Ecto neural progenitor cell (in vitro differentiated cells): ENCODE measurements around the gene FKTN.

ENCODE experiments used
- DNase-seq: peaks from one replicate; pipeline ENCODE4 v3.0.0-alpha.2; 2018; ENCODE audit warnings: low spot score

Gene FKTN

DNA sequence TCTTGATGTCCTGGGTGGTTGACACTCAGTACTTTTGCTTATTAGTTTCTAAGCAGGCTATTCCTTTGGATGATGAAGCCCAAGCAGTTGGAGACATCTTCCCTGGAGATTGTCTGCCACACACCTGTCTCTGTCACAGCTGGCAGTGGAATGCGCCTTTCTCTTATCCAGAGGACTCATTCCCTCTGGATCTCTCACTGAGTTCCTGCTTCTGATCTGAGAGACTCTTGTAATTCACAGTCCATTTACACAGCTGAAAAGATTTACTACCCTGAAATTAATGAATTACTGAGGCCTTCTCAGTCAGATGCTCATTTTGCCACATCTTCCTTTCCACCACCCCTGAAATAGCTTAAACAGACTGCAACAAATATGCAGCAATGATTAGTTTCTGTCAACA lies 120.2 kb downstream of the FKTN start:
- DNase-seq = no peak

DNA sequence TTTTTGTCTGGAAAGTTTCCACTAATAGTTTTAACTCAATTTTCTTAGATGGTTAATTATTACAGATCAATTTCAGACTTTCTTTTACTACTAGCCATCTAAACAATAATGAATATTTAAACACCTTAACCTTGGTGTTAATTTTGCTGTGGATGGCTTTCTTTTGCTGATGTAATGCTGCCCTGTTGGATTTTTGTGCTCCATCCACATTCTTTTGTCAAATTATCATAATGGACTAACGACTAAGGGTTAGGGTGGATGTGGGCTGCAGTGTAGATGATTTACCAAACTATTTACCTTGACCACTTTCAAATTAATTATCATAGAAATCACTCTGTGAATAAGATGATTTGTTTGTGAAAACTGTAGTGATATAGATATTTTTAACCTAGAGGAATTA lies 120.8 kb downstream of the FKTN start:
- no peak for DNase-seq

DNA sequence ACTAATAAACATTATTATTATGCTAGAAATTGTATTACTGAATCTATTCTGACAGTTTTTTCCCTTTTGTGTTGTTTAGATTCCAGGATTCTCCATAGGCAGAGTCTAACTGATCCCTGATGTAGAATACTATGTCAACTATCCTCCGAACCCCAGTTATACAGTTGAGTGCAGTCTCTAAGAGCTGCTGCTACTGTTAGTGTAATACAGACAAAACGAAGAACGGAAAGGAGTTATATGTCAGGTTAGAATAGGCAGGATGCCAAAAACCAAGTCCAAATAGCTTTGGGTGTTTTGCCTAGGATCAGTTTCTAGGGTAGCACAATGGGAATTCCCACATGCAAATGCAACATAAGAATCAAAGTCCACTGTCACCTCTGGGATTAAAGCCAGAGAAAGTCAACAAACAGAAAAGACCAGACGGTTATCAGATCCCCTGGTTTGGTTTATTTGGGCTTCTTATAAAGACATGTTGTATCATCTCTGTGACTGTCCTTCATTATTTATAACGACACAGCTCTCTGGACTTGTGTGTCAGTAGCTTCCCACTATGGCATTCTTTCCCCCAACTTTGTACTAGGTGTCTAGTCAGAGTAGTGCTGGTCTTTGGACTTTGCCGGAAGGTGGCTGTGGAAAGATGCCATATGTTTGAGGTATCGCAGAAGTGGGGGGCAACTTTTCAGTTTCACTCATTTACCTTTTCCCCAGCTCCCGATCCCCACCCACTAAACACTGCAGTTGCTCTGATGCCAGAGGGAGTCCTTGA lies 121.5 kb downstream of the FKTN start:
- no peak for DNase-seq

DNA sequence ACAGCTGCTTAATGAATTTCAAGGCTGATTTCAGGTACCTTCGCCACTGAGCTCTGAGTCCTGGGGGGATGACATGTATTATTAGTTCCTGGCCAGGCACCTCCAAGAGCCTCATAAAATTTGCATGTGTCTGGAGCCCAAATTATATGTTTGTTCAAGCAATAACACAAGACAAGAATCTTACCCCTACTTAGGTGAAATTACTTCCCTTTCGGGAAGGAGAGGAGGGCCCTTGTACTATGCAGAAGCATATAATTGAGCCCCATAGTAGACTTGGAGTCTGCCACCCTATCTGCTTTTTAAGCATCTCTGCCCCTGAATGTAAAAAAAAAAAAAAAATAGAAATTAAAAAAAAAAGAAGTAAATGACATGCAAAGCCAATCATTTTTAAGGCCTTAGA lies 123.4 kb downstream of the FKTN start:
- DNase-seq = no peak

DNA sequence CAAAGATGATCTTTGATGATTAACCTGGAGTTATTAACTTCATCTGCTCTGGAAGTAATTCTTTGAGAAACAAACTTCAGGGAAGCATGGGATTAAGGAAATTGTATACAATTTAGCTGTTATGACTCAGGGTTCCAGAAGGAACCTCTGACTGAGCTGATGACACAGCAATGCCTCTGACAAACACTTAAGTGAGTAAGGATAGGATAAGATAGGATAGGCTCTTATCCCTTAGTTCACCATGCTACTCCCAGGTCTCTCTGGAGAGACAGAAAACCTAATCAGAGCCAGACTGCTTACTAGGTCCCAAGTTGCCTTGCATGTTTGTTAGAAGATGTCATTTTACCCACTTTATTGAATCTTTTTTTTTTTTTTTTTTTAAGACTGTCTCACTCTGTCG lies 123.8 kb downstream of the FKTN start:
- no peak for DNase-seq

DNA sequence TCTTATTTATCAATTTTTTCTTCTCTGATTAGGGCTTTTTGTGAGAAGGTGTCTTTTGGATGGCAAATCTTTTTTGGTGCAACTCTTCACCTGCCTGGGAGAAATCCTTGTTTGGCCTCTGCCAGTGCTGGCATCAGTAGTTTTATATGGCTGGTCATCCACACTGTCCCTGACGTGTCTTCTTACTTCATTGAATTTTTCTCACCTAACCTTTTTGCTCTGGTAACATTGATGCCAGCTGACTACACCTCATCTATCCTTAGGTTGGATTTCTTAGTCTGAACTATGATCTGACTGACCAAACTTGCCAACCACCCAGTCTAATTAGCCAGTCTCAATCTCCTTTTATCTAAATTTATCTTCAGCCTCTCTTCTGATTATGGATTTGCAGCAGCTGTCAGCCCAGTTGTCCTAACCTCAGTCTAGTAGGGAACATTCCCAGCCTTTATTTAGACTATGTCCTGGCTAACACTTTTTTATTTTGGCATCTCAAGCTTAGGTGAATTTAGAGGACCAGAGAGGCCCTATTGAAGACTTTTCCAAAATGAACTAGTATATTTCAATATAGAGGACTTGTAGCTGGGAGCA lies 125.9 kb downstream of the FKTN start:
- no peak for DNase-seq

DNA sequence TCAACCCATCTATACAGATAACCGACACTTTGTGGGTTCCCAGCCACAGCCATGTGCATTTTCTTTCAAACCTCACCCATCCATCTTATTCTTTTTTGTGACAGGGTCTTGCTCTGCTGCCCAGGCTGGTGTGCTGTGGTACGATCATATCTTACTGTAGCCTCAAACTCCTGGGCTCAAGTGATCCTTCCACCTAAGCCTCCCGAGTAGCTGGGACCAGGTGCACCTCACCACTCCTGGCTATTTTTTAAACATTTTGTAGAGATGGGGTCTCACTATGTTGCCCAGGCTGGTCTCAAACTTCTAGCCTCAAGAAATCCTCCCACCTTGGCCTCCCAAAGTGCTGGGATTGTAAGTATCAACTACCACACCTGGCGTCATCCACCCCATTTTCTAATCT lies 129.0 kb downstream of the FKTN start:
- no peak for DNase-seq
